ENCODE results near the gene ZMAT1. TPM values are rescaled to one million over a fixed set of nuclear protein-coding genes. Genes with fewer than 3 reads are reported as not detected.
"Not testable (repeated sequence)": the region's sequence is repeated elsewhere in the genome, so short reads cannot be mapped to it uniquely, and the experiment has no call there.

The ZMAT1 gene
- 10 to 100 TPM in 3 of 8 experiments, 1 to 10 TPM in 4, under 1 TPM in 1; 0.41 to 13.8 (median 4.9) TPM for total RNA-seq

DNA sequence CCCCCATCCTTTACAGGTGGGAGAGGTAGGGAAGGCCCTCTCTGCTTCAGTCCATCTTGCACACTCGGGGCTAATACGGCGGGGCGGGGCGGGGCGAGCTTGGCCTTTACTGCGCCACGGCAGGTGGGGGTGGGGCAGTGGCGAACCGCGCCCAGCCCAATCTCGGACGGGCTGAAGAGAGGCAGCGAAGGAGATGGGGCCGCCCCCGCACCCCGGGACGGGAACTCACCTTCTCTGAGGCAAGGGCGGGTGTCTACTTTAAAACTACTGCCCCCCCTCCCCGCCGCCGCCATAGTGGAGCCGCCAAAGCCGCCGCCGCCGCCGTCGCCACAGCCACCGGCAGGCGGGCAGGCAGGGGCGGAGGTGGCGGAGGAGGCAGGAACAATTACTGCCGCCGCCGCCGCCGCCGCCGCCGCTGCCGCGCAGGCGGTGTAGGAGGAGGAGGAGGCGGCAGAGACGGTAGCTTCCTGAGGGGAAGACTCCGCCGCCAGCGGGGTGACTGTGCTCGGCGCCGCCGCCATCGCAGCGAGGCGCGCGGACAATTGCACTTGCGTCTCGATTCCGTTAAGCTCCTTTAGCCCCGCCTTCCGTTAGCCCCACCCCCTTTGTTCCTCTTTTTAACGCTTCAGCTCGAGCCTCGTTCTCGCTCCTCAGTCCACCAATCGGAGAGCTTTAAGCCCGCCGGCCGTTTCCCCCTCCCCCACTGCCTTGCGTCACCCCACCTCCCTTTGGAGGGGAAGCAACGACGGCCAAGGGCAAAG is at the start of gene ZMAT1:
TSS of gene ZMAT1 (minus strand) at position 540 of the 761 bp plus-strand sequence. CDS start at position 521, 19 bp downstream.
- H3K4me3 ChIP-seq = peak within 1 kb of the TSS; percentile 55 to 94 (median 64)
- peak within 1 kb of the TSS; percentile 95 to 96 for H3K27ac ChIP-seq
- 50% methylated on average over 2 of the region's 74 CpGs; no CpG with 5 or more reads in 9 of the 10 experiments for WGBS, 10 experiments
- in situ Hi-C loops (cut with MboI; ENCODE audit: low pct_unique_long_range_greater_than_20kb in 2 of 9, low sequenced_read_pairs in 9 of 9, unreplicated experiment in 9 of 9) = no loop called here
- peaks cover 0 to 5% of the 10 kb centered on the region in 2 donors for H3K4me1 ChIP-seq (replicated peaks in 1 of 2)
- peak; percentile 82 to 93 (median 87) for ATAC-seq (replicated peaks in 6 of 8)

DNA sequence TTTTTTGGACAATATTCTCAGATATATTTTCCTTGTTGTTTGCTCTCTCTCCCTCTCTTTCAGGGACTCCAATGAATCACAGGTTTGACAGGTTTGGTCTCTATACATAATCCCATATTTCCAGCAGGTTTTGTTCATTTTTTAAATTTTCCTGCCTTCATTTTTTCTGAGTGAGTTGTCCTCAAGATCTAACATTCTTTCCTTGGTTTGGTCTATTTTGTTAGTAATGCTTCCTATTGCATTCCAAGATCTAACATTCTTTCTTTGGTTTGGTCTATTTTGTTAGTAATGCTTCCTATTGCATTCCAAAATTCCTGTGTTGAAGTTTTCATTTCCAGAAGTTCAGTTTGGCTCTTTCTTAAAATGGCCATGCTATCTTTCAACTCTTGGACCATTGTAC is 45.3 kb upstream of the ZMAT1 start:
- ATAC-seq (replicated peaks in 6 of 8) = no peak
- Histone ChIP-seq H3K4me1 (replicated peaks in 1 of 2) (no peaks in the 10 kb centered on the region), H3K4me3 (no peak overlapping the region), H3K27ac (no peak overlapping the region)
- in situ Hi-C loops (cut with MboI; ENCODE audit: low pct_unique_long_range_greater_than_20kb in 2 of 9, low sequenced_read_pairs in 9 of 9, unreplicated experiment in 9 of 9) = no loop called here

DNA sequence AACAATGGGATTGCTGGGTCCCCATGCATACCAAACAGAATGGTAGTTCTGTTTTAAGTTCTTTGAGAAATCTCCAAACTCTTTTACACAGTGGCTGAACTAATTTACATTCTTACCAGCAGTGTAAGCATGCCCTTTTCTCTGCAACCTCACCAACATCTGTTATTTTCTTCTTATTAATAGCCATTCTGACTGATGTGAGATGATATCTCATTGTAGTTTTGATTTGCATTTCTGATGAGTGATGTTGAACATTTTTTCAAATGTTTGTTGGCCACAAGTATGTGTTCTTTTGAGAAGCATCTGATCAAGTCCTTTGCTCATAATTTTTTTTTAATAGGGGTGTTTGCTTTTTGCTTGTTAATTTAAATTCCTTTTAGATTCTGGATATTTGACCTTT is 41.2 kb upstream of the ZMAT1 start:
- Histone ChIP-seq H3K4me3 (no peak overlapping the region), H3K27ac (no peak overlapping the region), H3K4me1 (replicated peaks in 1 of 2) (no peaks in the 10 kb centered on the region)
- in situ Hi-C loops (cut with MboI; ENCODE audit: low pct_unique_long_range_greater_than_20kb in 2 of 9, low sequenced_read_pairs in 9 of 9, unreplicated experiment in 9 of 9) = no loop called here
- no peak for ATAC-seq (replicated peaks in 6 of 8)

DNA sequence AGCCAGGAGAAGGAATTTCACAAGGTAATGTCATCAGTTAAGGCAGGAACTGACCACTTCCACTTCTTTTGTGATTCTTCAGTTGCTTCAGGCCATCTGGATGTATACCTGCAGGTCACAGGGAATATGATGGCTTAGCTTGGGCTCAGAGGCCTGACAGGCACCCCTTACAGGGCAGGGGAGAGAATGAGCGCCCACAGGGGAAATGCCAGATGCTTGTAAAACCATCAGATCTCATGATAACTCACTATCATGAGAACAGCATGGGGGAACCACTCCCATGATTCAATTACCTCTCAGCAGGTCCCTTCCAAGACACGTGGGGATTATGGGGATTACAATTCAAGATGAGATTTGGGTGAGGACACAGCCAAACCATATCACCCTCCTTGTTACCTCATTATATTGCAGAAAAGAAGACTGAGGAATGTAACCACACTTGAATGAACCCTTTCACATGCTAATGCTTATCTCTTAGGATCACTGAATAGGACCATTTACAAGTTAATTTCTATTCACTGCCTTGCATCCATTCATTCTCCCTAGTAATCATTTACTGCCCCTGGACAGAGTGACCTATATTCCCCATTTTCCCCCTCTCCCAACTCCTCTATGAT is 33.2 kb upstream of the ZMAT1 start:
- 0% methylated on average over 1 of the region's 2 CpGs; no CpG with 5 or more reads in 8 of the 10 experiments for WGBS, 10 experiments

DNA sequence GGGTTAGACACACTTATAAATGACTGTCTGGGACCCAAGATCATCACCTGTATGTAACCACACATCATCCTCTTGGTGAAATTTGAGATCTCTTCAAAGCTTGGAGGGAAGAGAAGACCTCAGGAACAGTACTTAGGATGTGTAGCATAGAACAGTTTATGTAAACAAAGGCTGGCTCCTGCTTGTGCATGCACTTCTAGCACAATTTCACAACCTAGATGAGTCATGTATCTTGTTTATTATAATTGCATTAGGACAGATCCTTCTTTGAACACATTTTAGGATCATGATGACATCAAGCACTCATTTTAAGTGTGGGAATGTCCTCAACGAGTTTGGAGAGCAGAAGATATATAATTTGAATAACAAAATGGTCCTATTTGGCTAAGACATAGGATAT is 26.3 kb upstream of the ZMAT1 start:
- no peak for ATAC-seq (replicated peaks in 6 of 8)
- 0 to 29% (median 0%) methylated on average over 1 of the region's 1 CpG; no CpG with 5 or more reads in 6 of the 10 experiments for WGBS, 10 experiments
- Histone ChIP-seq H3K4me1 (replicated peaks in 1 of 2) (no peaks in the 10 kb centered on the region), H3K4me3 (no peak overlapping the region), H3K27ac (no peak overlapping the region)
- in situ Hi-C loops (cut with MboI; ENCODE audit: low pct_unique_long_range_greater_than_20kb in 2 of 9, low sequenced_read_pairs in 9 of 9, unreplicated experiment in 9 of 9) = no loop called here

More for the DNA sequence above, 33.2 kb upstream of the ZMAT1 start:
- ATAC-seq (replicated peaks in 6 of 8) = peak in 3 of 8 experiments; percentile 29 to 46 (median 32)
- H3K4me3 ChIP-seq; in situ Hi-C loops (cut with MboI; ENCODE audit: low pct_unique_long_range_greater_than_20kb in 2 of 9, low sequenced_read_pairs in 9 of 9, unreplicated experiment in 9 of 9); H3K27ac ChIP-seq; H3K4me1 ChIP-seq (replicated peaks in 1 of 2): not testable (repeated sequence)

DNA sequence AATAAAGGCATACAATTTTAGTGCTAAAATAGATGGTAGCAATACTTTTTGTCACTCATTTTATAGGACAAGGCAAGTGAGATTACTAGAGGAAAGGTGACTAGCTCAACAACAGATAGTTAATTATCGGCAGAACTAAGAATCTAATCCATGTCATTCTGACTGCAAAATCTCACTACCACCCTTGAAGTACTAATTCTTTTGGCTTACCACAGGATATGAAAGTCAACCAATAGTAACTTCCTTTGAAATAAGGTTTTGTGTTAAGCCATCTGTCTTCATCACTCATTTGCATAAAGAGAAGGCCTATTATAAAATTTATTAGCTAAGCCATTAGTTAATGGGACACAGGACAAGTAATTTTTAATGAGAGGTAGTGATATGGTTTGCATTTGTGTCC is 25.3 kb upstream of the ZMAT1 start:
- no peak for ATAC-seq (replicated peaks in 6 of 8)
- H3K4me1 ChIP-seq (replicated peaks in 1 of 2) = no peaks in the 10 kb centered on the region
- no peak overlapping the region for H3K27ac ChIP-seq
- in situ Hi-C loops (cut with MboI; ENCODE audit: low pct_unique_long_range_greater_than_20kb in 2 of 9, low sequenced_read_pairs in 9 of 9, unreplicated experiment in 9 of 9) = no loop called here
- no peak overlapping the region for H3K4me3 ChIP-seq
- WGBS, 10 experiments = 60 to 100% (median 100%) methylated on average over 1 of the region's 1 CpG; no CpG with 5 or more reads in 7 of the 10 experiments

DNA sequence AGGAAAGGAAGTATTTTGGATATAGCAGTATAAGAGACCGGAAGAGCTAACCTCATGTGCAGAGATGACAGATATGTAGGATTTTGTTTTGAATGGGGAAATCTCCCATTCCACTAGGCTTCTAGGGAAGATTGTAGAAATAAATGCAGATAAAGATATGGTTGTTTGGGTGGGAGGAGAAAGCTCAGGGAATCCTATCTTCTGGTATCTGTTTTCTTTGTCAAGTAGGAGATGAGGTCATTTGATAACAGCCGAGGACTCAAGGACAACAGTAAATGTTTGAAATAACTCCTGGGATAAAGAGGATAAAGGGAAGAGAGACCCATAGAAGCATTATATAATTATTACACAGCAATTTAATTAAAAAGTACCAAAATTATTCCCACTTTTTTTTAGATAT is 24.7 kb upstream of the ZMAT1 start:
- Histone ChIP-seq H3K27ac (no peak overlapping the region), H3K4me3 (no peak overlapping the region), H3K4me1 (replicated peaks in 1 of 2) (no peaks in the 10 kb centered on the region)
- in situ Hi-C loops (cut with MboI; ENCODE audit: low pct_unique_long_range_greater_than_20kb in 2 of 9, low sequenced_read_pairs in 9 of 9, unreplicated experiment in 9 of 9) = no loop called here
- ATAC-seq (replicated peaks in 6 of 8) = no peak
- 0 to 100% (median 73%) methylated on average over 1 to 2 of the region's 2 CpGs; no CpG with 5 or more reads in 6 of the 10 experiments for WGBS, 10 experiments

DNA sequence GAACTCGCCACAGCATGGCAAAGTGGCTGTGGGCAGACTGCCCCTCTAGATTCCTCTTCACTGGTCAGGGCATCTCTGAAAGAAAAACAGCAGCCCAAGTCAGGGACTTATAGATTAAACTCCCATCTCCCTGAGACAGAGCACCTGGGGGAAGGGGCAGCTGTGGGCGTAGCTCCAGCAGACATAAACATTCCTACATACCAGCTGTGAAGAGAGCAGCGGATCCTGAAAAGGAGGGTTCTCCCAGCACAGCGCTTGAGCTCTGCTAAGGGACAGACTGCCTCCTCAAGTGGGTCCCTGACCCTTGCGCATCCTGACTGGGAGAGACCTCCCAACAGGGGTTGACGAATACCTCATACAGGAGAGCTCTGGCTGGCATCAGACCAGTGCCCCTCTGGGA is 18.8 kb upstream of the ZMAT1 start:
- 83 to 100% methylated on average over 1 to 2 of the region's 6 CpGs; no CpG with 5 or more reads in 8 of the 10 experiments for WGBS, 10 experiments
- Histone ChIP-seq H3K27ac (no peak overlapping the region), H3K4me1 (replicated peaks in 1 of 2) (no peaks in the 10 kb centered on the region), H3K4me3 (no peak overlapping the region)
- no peak for ATAC-seq (replicated peaks in 6 of 8)
- in situ Hi-C loops (cut with MboI; ENCODE audit: low pct_unique_long_range_greater_than_20kb in 2 of 9, low sequenced_read_pairs in 9 of 9, unreplicated experiment in 9 of 9) = no loop called here

DNA sequence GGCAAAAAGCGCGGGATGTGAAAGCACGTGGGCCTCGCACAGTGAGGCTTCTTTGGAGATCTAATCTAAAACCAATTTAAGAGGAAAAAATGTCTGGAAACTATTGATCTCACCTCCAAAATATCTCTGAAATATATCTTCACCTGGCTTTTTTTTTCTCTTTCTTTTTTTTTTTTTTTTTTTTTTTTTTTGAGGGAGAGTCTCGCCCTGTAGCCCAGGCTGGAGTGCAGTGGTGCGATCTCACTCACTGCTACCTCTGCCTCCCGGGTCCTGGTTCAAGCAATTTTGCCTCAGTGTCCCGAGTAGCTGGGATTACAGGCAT is 383 bp upstream of the ZMAT1 start:
- Histone ChIP-seq H3K4me3 (peak overlapping the region in 2 of 5 donors; percentile 60 to 69), H3K27ac (peak overlapping the region in 1 of 2 donors; percentile 96), H3K4me1 (replicated peaks in 1 of 2) (peaks cover 0 to 5% of the 10 kb centered on the region in 2 donors)
- ATAC-seq (replicated peaks in 6 of 8) = peak in 1 of 8 experiments; percentile 11
- in situ Hi-C loops (cut with MboI; ENCODE audit: low pct_unique_long_range_greater_than_20kb in 2 of 9, low sequenced_read_pairs in 9 of 9, unreplicated experiment in 9 of 9) = no loop called here
- 45 to 100% (median 54%) methylated on average over 2 to 5 of the region's 8 CpGs; no CpG with 5 or more reads in 7 of the 10 experiments for WGBS, 10 experiments

DNA sequence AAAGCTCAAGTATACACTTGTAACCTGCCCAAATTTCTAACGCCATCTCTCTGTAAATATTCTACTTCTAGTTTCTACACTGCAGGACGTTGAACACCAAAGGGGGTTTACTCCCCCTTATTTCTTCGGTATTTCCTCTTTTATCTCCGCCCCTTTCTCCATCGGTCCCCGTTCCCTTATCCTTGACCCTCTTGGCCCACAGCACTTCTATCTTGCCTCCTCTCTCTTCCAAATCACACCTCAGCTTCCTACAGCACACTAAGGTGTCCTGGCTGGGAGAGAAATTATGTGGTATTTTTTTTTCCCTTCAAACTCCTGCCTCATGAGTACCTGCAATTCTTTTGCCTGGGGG is 715 bp downstream of the ZMAT1 start:
- ATAC-seq (replicated peaks in 6 of 8) = peak in 5 of 8 experiments; percentile 12 to 29 (median 17)
- 4 to 70% (median 12%) methylated on average over 2 to 5 of the region's 6 CpGs; no CpG with 5 or more reads in 6 of the 10 experiments for WGBS, 10 experiments
- H3K27ac ChIP-seq = peak overlapping the region; percentile 95 to 96
- in situ Hi-C loops (cut with MboI; ENCODE audit: low pct_unique_long_range_greater_than_20kb in 2 of 9, low sequenced_read_pairs in 9 of 9, unreplicated experiment in 9 of 9) = no loop called here
- H3K4me1 ChIP-seq (replicated peaks in 1 of 2) = peaks cover 0 to 5% of the 10 kb centered on the region in 2 donors
- H3K4me3 ChIP-seq = peak overlapping the region; percentile 55 to 94 (median 64)

DNA sequence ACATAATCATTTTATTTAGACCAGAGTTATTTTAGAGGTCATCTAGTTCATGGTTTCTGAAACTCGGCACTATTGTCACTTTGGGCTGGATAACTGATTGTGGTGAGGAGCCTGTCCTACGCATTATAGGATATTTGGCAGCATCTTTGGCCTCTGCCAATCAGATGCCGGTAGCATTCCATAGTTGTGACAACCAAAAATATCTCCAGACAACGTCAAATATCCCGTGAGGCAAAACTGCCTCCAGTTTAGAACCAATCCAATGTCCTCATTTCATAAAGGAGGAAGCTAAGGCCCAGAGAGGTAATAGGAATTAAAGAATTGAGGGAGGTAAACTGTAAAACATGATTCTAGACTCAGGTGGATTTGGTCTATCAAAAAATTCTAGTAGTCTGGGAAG is 6.1 kb downstream of the ZMAT1 start:
- 48 to 94% (median 69%) methylated on average over 3 to 5 of the region's 5 CpGs; no CpG with 5 or more reads in 6 of the 10 experiments for WGBS, 10 experiments
- in situ Hi-C loops (cut with MboI; ENCODE audit: low pct_unique_long_range_greater_than_20kb in 2 of 9, low sequenced_read_pairs in 9 of 9, unreplicated experiment in 9 of 9) = no loop called here
- Histone ChIP-seq H3K27ac (no peak overlapping the region), H3K4me1 (replicated peaks in 1 of 2) (peaks cover 0 to 5% of the 10 kb centered on the region in 2 donors), H3K4me3 (no peak overlapping the region)
- ATAC-seq (replicated peaks in 6 of 8) = no peak

DNA sequence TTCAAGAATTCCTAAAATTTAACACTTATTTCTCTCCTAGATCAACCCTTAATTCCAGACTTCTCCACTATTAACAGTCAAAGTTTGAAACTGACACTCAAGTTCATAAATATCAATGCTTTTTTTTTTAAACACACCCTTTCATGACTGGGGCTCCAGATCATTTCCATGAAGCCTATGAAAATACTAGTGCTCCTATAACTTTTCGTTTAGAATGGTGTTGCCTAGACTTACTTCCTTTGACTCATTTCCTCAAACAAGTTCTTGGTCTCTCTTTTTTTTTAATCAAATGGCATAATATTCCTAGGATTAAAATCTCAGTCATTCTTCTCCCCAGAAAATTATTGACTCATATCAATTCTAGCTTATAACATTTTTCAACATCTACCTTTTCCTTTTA is 13.1 kb downstream of the ZMAT1 start:
- WGBS, 10 experiments = 0 to 44% (median 0%) methylated on average over 1 of the region's 1 CpG; no CpG with 5 or more reads in 6 of the 10 experiments
- H3K27ac ChIP-seq = no peak overlapping the region
- ATAC-seq (replicated peaks in 6 of 8) = no peak
- H3K4me3 ChIP-seq = no peak overlapping the region
- in situ Hi-C loops (cut with MboI; ENCODE audit: low pct_unique_long_range_greater_than_20kb in 2 of 9, low sequenced_read_pairs in 9 of 9, unreplicated experiment in 9 of 9) = no loop called here
- H3K4me1 ChIP-seq (replicated peaks in 1 of 2) = no peaks in the 10 kb centered on the region

DNA sequence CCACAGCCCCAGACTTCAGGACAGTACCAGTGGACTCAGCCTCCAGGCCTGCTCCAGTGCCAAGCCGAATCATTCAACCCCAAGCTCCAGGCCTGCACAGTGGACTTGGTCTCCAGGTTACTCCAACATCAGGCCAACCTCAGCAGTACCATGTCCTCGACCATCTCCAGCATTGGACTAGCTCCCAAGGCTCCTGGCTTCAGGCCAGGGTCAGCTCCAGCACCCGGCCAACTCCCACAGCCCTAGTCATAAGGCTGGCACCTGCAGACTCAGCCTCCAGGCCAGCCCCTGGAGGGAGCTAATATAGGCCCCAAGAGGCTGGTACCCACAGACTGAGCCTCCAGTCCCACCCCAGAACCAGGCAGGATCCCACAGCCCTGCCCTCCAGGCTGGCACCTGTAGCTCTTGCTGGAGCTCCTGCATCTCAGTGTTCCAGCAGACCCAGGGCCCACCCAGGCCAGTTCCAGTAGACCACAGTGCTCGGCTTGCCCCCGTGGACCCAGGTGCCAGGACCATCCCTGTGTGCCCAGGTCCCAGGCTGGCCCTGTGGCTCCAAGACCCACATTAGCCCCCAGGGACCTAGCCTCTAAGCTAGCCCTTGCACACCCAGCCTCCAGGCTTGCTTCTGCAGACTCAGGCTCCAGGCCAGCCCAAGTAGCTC is 25.6 kb downstream of the ZMAT1 start:
- in situ Hi-C loops (cut with MboI; ENCODE audit: low pct_unique_long_range_greater_than_20kb in 2 of 9, low sequenced_read_pairs in 9 of 9, unreplicated experiment in 9 of 9) = no loop called here
- Histone ChIP-seq H3K27ac (no peak overlapping the region), H3K4me1 (replicated peaks in 1 of 2) (no peaks in the 10 kb centered on the region), H3K4me3 (no peak overlapping the region)
- 24% methylated on average over 3 of the region's 5 CpGs; no CpG with 5 or more reads in 9 of the 10 experiments for WGBS, 10 experiments
- no peak for ATAC-seq (replicated peaks in 6 of 8)
